Vagina (tissue), 2 donors: ENCODE results near the gene PSAPL1. TPM values are rescaled to one million over a fixed set of nuclear protein-coding genes. Genes with fewer than 3 reads are reported as not detected.

Experiments
- DNase-seq, 2 donors: peaks; one replicate each; pipeline ENCODE4 v3.0.0-alpha.2; 2017; ENCODE audit errors: extremely low spot score in 2 of 2
- H3K27ac ChIP-seq: fragments of 200-600 bp; sonication (generic); one replicate; pipeline ENCODE4 v1.5.1; 2019
- H3K27me3 ChIP-seq: fragments of 200-600 bp; sonication (generic); one replicate; pipeline ENCODE4 v1.5.1; 2019
- H3K36me3 ChIP-seq, 2 donors: fragments of 200-600 bp; sonication (generic); one replicate each; pipeline ENCODE4 v1.5.1; 2017 to 2019
- H3K4me1 ChIP-seq: fragments of 200-600 bp; sonication (generic); one replicate; pipeline ENCODE4 v1.5.1; 2019
- H3K4me3 ChIP-seq, 2 donors: fragments of 200-600 bp; sonication (generic); 1 replicate in 1 of 2; 2 replicates in 1 of 2; pipeline ENCODE4 v1.5.1; 2016 to 2019
- H3K9me3 ChIP-seq: fragments of 200-600 bp; sonication (generic); one replicate; pipeline ENCODE4 v1.5.1; 2019
- CTCF ChIP-seq, 3 experiments: fragments of 450-650 bp in 2 of 3; fragments of 200-600 bp in 1 of 3; sonication (generic) in 1 of 3; IDR thresholded peaks; one replicate each; pipeline ENCODE4 v1.5.1; 2017 to 2019; ENCODE audit warnings: antibody characterized with exemption in 3 of 3, mild to moderate bottlenecking in 2 of 3, moderate library complexity in 2 of 3
- POLR2A ChIP-seq, 2 donors: fragments of 450-650 bp; IDR thresholded peaks; one replicate each; pipeline ENCODE4 v1.6.1; 2017; ENCODE audit warnings: antibody characterized with exemption in 2 of 2, mild to moderate bottlenecking in 2 of 2, moderate library complexity in 2 of 2
- POLR2AphosphoS5 ChIP-seq, 2 donors: sonication (generic); formaldehyde crosslinking; IDR thresholded peaks; one replicate each; pipeline ENCODE4 v1.9.0; 2017; ENCODE audit warnings: antibody characterized with exemption in 2 of 2, mild to moderate bottlenecking in 2 of 2, low read depth in 1 of 2; ENCODE audit not compliant: insufficient read depth in 1 of 2
- intact Hi-C: fragments of 100-400 bp; cut with DNase I; formaldehyde crosslinking; loops from one replicate; pipeline ENCODE4 v1.15.1; 2023
- total RNA-seq: library from RNA; depleted of rRNA; stranded (reverse); fragments of >200 nt; gene quantifications from one replicate; pipeline ENCODE4 v1.2.3, GENCODE V29; 2016

Gene PSAPL1
- total RNA-seq, 1 donor from 2014 or later = not detected

- intact Hi-C loops = no loop called here
These were observed 35.9 kb upstream of the PSAPL1 start for GRCh38 chr4:7470522-7471128.

GRCh38 chr4:7470111-7470510, 35.4 kb upstream of the PSAPL1 start:
- DNase-seq = no peak
- Histone ChIP-seq H3K4me3 (no peak overlapping the region), H3K4me1 (no peaks in the 10 kb centered on the region), H3K27ac (no peak overlapping the region), H3K9me3 (no peaks in the 10 kb centered on the region), H3K36me3 (no peaks in the 10 kb centered on the region), H3K27me3 (no peaks in the 10 kb centered on the region)
- no peak for TF ChIP-seq POLR2A (IDR thresholded peaks at IDR 0.05)
- no peak for TF ChIP-seq POLR2AphosphoS5 (IDR thresholded peaks at IDR 0.05; ENCODE audit: insufficient read depth in 1 of 2, low read depth in 1 of 2)
- intact Hi-C loops = no loop called here

More at GRCh38 chr4:7470522-7471128, 35.9 kb upstream of the PSAPL1 start:
- no peaks in the 10 kb centered on the region for H3K4me1 ChIP-seq
- no peaks in the 10 kb centered on the region for H3K9me3 ChIP-seq
- no peaks in the 10 kb centered on the region for H3K36me3 ChIP-seq
- H3K27me3 ChIP-seq = no peaks in the 10 kb centered on the region
- no peak overlapping the region for H3K27ac ChIP-seq
- no peak for TF ChIP-seq POLR2A (IDR thresholded peaks at IDR 0.05)
- no peak for DNase-seq
- H3K4me3 ChIP-seq = no peak overlapping the region

- H3K4me3 ChIP-seq = no peak overlapping the region
- H3K4me1 ChIP-seq = no peaks in the 10 kb centered on the region
- no peak overlapping the region for H3K27ac ChIP-seq
- H3K9me3 ChIP-seq = no peaks in the 10 kb centered on the region
- DNase-seq = no peak
- no peaks in the 10 kb centered on the region for H3K36me3 ChIP-seq
- intact Hi-C loops = no loop called here
- no peak for TF ChIP-seq POLR2AphosphoS5 (IDR thresholded peaks at IDR 0.05; ENCODE audit: insufficient read depth in 1 of 2, low read depth in 1 of 2)
- TF ChIP-seq POLR2A (IDR thresholded peaks at IDR 0.05) = no peak
- TF ChIP-seq CTCF (IDR thresholded peaks at IDR 0.05) = no peak
- no peaks in the 10 kb centered on the region for H3K27me3 ChIP-seq
These were observed 34.3 kb upstream of the PSAPL1 start for GRCh38 chr4:7469023-7469422.

GRCh38 chr4:7467471-7467870, 32.7 kb upstream of the PSAPL1 start:
- Histone ChIP-seq H3K9me3 (no peaks in the 10 kb centered on the region), H3K27ac (no peak overlapping the region), H3K4me3 (no peak overlapping the region), H3K4me1 (no peaks in the 10 kb centered on the region), H3K27me3 (no peaks in the 10 kb centered on the region), H3K36me3 (no peaks in the 10 kb centered on the region)
- intact Hi-C loops = no loop called here
- TF ChIP-seq POLR2A (IDR thresholded peaks at IDR 0.05) = no peak
- DNase-seq = no peak

- Histone ChIP-seq H3K4me3 (no peak overlapping the region), H3K36me3 (no peaks in the 10 kb centered on the region)
These were observed 32.2 kb upstream of the PSAPL1 start for GRCh38 chr4:7466904-7467303.

GRCh38 chr4:7466215-7466614, 31.5 kb upstream of the PSAPL1 start:
- Histone ChIP-seq H3K36me3 (no peaks in the 10 kb centered on the region), H3K4me3 (no peak overlapping the region), H3K27me3 (no peaks in the 10 kb centered on the region), H3K4me1 (no peaks in the 10 kb centered on the region), H3K27ac (no peak overlapping the region), H3K9me3 (no peaks in the 10 kb centered on the region)
- intact Hi-C loops = no loop called here
- no peak for DNase-seq
- TF ChIP-seq CTCF (IDR thresholded peaks at IDR 0.05) = no peak
- TF ChIP-seq POLR2AphosphoS5 (IDR thresholded peaks at IDR 0.05; ENCODE audit: insufficient read depth in 1 of 2, low read depth in 1 of 2) = no peak
- TF ChIP-seq POLR2A (IDR thresholded peaks at IDR 0.05) = no peak

More at GRCh38 chr4:7466904-7467303, 32.2 kb upstream of the PSAPL1 start:
- TF ChIP-seq POLR2A (IDR thresholded peaks at IDR 0.05) (no peak), CTCF (IDR thresholded peaks at IDR 0.05) (no peak), POLR2AphosphoS5 (IDR thresholded peaks at IDR 0.05; ENCODE audit: insufficient read depth in 1 of 2, low read depth in 1 of 2) (no peak)
- DNase-seq = no peak
- Histone ChIP-seq H3K27me3 (no peaks in the 10 kb centered on the region), H3K27ac (no peak overlapping the region), H3K4me1 (no peaks in the 10 kb centered on the region), H3K9me3 (no peaks in the 10 kb centered on the region)
- intact Hi-C loops = no loop called here
